Measurements from ENCODE around the gene SPOCK2. TPM values are rescaled to one million over a fixed set of nuclear protein-coding genes. Genes with fewer than 3 reads are reported as not detected.

SPOCK2 gene
- polyA plus RNA-seq, 1 of the 3 experiments (the other 2 are of a cell fraction), result 0.18 TPM

DNA sequence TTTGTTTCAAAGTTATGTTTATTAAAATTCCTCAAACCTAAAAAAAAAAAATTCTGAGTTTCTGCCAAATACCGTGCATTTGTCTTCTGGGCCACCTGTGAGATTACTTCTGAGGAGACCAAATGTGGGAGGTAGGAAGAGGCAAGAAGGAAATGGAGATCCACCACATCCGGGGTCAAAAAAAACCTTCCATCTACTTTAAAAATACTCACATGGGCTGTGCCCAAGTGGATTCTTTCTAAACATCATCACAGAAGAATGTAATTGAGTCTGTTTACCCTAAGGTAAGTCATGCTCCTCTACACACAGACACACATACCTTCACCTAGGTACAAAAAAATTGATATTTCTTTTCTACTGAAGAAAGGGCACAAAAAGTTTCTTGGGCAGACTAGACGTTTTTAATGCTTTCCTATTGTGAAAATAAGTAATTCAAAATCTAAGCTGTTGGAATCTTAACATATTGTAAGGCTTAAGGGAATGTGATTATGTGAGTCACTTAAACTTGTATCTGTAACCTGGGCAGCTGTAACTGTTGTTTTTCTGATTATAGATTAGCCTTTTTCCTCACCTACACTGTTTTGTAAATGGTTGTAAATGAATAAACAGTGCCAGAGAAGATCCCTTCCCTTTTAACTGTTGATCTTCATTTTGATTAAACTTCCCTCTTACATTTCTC, 19.1 kb upstream of the SPOCK2 start:
- TF ChIP-seq FOXJ3 (CRISPR knock-in tag; IDR thresholded peaks at IDR 0.05) (no peak), JUND (IDR thresholded peaks at IDR 0.05) (no peak), TCF12 (IDR thresholded peaks at IDR 0.05) (no peak), TAF1 (IDR thresholded peaks at IDR 0.05; ENCODE audit: borderline replicate concordance, low read depth, low read length) (no peak), GABPA (IDR thresholded peaks at IDR 0.05; ENCODE audit: low read depth) (no peak), POLR2AphosphoS5 (IDR thresholded peaks at IDR 0.05; ENCODE audit: low read depth, low read length) (no peak), YY1 (IDR thresholded peaks at IDR 0.05; ENCODE audit: low read depth) (no peak), NRF1 (IDR thresholded peaks at IDR 0.05; ENCODE audit: low read depth, low read length) (no peak), MEF2A (IDR thresholded peaks at IDR 0.05; ENCODE audit: borderline replicate concordance, low read depth) (no peak), RXRA (IDR thresholded peaks at IDR 0.05; ENCODE audit: borderline replicate concordance, low read depth) (no peak), SMC3 (IDR thresholded peaks at IDR 0.05; ENCODE audit: low read depth, low read length) (no peak), TEAD4 (IDR thresholded peaks at IDR 0.05; ENCODE audit: borderline replicate concordance, insufficient read depth) (no peak), NFIC (IDR thresholded peaks at IDR 0.05; ENCODE audit: borderline replicate concordance) (no peak), RCOR1 (IDR thresholded peaks at IDR 0.05; ENCODE audit: low read length) (no peak)
- TF ChIP-seq, protein P1, sequence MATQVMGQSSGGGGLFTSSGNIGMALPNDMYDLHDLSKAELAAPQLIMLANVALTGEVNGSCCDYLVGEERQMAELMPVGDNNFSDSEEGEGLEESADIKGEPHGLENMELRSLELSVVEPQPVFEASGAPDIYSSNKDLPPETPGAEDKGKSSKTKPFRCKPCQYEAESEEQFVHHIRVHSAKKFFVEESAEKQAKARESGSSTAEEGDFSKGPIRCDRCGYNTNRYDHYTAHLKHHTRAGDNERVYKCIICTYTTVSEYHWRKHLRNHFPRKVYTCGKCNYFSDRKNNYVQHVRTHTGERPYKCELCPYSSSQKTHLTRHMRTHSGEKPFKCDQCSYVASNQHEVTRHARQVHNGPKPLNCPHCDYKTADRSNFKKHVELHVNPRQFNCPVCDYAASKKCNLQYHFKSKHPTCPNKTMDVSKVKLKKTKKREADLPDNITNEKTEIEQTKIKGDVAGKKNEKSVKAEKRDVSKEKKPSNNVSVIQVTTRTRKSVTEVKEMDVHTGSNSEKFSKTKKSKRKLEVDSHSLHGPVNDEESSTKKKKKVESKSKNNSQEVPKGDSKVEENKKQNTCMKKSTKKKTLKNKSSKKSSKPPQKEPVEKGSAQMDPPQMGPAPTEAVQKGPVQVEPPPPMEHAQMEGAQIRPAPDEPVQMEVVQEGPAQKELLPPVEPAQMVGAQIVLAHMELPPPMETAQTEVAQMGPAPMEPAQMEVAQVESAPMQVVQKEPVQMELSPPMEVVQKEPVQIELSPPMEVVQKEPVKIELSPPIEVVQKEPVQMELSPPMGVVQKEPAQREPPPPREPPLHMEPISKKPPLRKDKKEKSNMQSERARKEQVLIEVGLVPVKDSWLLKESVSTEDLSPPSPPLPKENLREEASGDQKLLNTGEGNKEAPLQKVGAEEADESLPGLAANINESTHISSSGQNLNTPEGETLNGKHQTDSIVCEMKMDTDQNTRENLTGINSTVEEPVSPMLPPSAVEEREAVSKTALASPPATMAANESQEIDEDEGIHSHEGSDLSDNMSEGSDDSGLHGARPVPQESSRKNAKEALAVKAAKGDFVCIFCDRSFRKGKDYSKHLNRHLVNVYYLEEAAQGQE (IDR thresholded peaks at IDR 0.05; ENCODE audit: low read depth, low read length), result no peak
- TF ChIP-seq, protein P2, sequence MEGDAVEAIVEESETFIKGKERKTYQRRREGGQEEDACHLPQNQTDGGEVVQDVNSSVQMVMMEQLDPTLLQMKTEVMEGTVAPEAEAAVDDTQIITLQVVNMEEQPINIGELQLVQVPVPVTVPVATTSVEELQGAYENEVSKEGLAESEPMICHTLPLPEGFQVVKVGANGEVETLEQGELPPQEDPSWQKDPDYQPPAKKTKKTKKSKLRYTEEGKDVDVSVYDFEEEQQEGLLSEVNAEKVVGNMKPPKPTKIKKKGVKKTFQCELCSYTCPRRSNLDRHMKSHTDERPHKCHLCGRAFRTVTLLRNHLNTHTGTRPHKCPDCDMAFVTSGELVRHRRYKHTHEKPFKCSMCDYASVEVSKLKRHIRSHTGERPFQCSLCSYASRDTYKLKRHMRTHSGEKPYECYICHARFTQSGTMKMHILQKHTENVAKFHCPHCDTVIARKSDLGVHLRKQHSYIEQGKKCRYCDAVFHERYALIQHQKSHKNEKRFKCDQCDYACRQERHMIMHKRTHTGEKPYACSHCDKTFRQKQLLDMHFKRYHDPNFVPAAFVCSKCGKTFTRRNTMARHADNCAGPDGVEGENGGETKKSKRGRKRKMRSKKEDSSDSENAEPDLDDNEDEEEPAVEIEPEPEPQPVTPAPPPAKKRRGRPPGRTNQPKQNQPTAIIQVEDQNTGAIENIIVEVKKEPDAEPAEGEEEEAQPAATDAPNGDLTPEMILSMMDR (IDR thresholded peaks at IDR 0.05), result no peak
- TF ChIP-seq, protein P3, sequence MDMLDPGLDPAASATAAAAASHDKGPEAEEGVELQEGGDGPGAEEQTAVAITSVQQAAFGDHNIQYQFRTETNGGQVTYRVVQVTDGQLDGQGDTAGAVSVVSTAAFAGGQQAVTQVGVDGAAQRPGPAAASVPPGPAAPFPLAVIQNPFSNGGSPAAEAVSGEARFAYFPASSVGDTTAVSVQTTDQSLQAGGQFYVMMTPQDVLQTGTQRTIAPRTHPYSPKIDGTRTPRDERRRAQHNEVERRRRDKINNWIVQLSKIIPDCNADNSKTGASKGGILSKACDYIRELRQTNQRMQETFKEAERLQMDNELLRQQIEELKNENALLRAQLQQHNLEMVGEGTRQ (IDR thresholded peaks at IDR 0.05; ENCODE audit: borderline replicate concordance, low read depth, low read length), result no peak
- TF ChIP-seq, protein P4, sequence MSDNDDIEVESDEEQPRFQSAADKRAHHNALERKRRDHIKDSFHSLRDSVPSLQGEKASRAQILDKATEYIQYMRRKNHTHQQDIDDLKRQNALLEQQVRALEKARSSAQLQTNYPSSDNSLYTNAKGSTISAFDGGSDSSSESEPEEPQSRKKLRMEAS (IDR thresholded peaks at IDR 0.05; ENCODE audit: low read depth), result no peak
- 58% methylated on average over 3 of the region's 3 CpGs for WGBS (ENCODE audit: low lambda C conversion rate)
- DNase-seq, result no peak

More for the DNA sequence above, 19.1 kb upstream of the SPOCK2 start:
- no peaks in the 10 kb centered on the region for H3K27me3 ChIP-seq (ENCODE audit: insufficient read depth)
- ChIA-PET POLR2A (no interaction called here), CTCF (interaction anchor here (0.9 to 1.7 kb wide), 5 partner anchors 8 to 59 kb away, joined by 3 to 5 read pairs (median 4); no protein-coding TSS in a partner anchor)
- peaks cover 0 to under 1% of the 10 kb centered on the region in 2 experiments for H3K36me3 ChIP-seq (replicated peaks in 1 of 2; ENCODE audit: control insufficient read depth in 1 of 2, insufficient read depth in 2 of 2, low read length in 1 of 2)
- no peak overlapping the region for H3K4me3 ChIP-seq (ENCODE audit: low read depth in 2 of 2, low read length in 1 of 2)
- H3K79me2 ChIP-seq (ENCODE audit: insufficient read depth), result no peaks in the 10 kb centered on the region
- H3K9me3 ChIP-seq, result no peaks in the 10 kb centered on the region
- H3K9me2 ChIP-seq, result no peaks in the 10 kb centered on the region
- 0 out of 4 replicates have a peak overlapping the region, but pooled peaks of 1 of the 2 experiments have one; percentile 4 for H3K27ac ChIP-seq (ENCODE audit: low read depth in 2 of 2, low read length in 1 of 2)
- no peaks in the 10 kb centered on the region for H3F3A ChIP-seq (replicated peaks; ENCODE audit: insufficient read depth)
- no peak overlapping the region for H2AFZ ChIP-seq (ENCODE audit: low read depth)
- no peak overlapping the region for H3K4me2 ChIP-seq
- peaks cover 5 to 17% of the 10 kb centered on the region in 2 experiments; a peak in 3 of 4 replicates for H3K4me1 ChIP-seq (ENCODE audit: control insufficient read depth in 1 of 2, insufficient read depth in 2 of 2, low read depth in 1 of 2, low read length in 1 of 2)
- no peak overlapping the region for H3K9ac ChIP-seq
- no peaks in the 10 kb centered on the region for H4K20me1 ChIP-seq (ENCODE audit: insufficient read depth)
